GM12801 (cell line): Measurements from ENCODE around the gene KIF22.

Experiments used
- TF ChIP-seq, protein P1 (sequence below): IDR thresholded peaks from one replicate; pipeline ENCODE4 v1.5.1; 2011; ENCODE audit warnings: control low read depth; ENCODE audit not compliant: insufficient read length; ENCODE audit errors: extremely low read depth

Gene KIF22

DNA sequence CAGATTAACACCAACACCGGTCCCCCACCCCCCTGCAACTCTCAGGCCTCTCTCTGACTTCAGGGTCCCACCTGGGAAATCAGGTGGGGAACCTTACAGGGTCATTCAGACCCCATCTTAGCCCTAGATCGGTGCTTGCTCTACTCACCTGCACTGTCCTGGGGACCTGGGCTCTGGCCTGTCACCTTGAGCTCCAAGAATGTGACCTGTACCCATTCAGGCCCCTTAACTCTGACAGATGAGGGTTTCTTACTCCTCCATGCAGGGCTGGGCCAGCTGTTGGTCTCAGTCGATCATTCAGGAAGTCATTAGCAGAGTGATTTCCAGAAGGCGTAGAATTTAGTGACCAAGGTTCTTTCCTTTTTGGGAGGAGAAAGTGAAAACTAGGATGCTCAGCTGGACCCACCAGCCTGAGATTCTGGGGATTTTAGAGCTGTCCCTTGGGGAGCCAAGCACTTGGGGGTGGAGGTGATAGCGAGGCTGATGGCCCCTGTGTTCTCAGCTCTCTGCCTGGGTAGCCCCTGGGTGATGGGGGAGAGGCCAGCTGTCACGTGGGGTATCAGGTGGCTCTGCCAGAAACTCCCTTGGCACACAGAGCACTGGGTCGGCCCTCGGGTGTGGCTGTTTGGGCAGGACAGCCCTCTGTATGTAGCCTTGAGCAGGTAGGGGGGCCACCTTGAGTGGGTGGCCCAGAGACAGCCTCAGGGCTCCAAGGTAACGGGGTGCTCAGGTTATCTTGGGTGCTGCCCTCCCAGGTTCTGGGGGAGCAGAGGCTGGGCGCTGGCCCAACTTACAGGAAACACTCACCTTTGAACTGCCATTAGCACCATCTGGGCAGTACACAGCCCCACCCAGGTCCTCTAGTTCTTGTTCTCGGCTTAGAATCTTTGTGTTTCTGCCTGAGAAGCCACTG lies 30.4 kb downstream of the KIF22 start:
- TF ChIP-seq, protein P1, sequence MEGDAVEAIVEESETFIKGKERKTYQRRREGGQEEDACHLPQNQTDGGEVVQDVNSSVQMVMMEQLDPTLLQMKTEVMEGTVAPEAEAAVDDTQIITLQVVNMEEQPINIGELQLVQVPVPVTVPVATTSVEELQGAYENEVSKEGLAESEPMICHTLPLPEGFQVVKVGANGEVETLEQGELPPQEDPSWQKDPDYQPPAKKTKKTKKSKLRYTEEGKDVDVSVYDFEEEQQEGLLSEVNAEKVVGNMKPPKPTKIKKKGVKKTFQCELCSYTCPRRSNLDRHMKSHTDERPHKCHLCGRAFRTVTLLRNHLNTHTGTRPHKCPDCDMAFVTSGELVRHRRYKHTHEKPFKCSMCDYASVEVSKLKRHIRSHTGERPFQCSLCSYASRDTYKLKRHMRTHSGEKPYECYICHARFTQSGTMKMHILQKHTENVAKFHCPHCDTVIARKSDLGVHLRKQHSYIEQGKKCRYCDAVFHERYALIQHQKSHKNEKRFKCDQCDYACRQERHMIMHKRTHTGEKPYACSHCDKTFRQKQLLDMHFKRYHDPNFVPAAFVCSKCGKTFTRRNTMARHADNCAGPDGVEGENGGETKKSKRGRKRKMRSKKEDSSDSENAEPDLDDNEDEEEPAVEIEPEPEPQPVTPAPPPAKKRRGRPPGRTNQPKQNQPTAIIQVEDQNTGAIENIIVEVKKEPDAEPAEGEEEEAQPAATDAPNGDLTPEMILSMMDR = no peak

DNA sequence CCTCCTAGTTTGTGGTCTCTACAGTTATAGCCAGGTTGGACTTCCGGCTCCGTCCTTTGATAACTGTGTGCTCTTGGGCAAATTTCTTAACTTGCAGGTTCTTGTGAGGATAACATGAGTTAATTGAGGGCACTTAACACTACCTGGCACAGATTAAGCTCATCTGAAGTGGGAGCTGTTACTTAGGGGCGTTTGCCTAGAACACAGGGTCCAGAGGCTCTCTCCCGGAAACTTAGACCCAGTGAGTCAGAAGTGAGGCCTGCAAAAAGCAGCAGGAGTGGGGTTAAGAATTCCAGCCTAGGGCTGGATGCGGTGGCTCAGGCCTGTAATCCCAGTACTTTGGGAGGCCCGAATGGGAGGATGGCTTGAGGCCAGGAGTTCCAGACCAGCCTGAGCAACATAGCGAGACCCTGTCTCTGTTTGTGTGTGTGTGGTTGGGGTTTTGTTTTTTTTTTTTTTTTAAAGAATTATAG lies 31.1 kb downstream of the KIF22 start:
- TF ChIP-seq, protein P1 = no peak

DNA sequence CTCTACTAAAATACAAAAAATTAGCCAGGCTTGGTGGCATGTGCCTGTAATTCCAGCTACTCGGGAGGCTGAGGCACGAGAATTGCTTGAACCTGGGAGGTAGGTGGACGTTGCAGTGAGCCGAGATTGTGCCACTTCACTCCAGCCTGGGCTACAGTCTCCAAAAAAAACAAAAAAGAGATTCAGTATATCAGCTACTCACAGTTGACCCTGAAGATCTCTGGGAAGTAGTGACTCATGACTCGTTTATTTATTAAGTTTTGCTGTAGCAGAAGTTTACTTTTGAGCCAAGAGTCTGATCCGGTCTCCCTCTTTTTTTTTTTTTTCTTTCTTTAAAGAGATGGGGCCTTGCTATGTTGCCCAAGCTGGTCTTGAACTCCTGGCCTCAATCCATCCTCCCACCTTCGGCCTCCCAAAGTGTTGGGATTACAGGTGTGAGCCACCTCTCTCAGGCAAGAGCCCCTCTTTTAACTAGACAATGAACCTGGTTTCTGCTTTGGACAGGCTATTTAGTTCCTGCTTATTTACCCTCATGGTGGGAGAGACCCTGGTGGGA lies 34.1 kb downstream of the KIF22 start:
- TF ChIP-seq, protein P1 = no peak

DNA sequence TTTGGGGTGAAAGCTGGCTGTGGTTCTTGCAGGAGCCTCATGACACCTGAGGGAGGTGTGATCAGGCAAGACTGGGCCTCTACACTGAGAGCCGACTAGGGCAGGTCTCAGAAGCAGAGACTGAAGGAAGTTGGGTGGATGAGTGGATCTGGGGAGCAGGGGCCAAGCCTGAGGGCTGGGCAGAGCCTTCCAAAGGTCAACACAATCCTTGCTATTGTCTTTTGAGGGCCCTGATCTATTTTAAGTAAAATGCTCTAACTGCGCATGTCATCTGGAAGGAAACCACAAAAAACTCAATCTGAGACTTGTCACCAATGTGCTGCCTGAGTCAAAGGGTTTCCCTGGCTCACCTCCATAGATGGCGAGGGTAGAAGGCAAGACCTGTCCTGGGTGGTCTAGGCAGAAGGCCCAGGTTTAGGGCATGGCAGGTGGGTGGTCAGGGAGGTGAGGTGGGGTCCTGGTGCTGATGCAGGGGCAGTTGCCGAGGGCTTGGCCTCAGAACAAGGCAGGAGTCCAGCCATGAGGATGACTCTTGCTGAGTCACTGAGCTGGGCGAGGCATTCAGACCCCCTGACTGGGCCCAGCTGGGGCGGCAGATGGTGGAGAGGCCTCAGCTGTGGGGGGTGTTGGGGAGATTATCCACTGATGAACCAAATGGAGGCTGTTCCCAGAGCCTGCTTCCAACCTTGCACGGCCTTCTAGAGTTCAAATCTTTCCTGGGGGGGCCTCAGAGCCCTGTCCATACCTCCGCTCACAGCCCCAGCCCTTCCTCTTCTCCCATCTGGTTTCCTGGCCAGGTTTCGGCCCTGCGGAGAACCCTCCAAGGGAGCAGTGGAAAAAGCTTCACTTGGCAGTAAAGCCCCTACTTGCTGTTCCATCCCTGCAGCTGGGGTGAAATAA lies 34.8 kb downstream of the KIF22 start:
- TF ChIP-seq, protein P1 = no peak

DNA sequence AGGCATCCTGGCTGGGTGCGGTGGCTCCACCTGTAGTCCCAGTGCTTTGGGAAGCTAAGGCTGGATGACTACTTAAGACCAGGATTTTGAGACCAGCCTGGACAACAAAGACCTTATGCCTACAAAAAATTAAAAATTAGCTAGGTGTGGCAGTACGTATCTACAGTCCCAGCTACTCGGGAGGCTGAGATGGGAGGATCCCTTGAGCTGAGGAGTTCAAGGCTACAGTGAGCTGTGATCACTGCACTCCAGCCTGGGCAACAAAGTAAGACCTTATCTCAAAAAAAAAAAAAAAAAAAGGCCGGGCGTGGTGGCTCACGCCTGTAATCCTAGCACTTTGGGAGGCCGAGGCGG lies 35.8 kb downstream of the KIF22 start:
- TF ChIP-seq, protein P1 = no peak

DNA sequence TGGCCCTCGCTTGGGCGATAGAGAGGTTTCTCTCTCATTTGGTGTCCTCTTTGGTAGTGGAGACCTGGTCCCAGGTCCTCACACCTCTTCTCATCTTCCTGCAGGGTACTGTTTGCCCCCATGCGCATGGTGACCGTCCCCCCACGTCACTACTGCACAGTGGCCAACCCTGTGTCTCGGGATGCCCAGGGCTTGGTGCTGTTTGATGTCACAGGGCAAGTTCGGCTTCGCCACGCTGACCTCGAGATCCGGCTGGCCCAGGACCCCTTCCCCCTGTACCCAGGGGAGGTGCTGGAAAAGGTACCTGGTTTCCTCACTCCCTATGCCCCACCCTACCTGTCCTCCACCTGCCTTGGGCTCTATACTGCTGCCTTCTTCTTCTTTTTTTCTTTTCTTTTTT lies 40.2 kb downstream of the KIF22 start:
- TF ChIP-seq, protein P1 = no peak

DNA sequence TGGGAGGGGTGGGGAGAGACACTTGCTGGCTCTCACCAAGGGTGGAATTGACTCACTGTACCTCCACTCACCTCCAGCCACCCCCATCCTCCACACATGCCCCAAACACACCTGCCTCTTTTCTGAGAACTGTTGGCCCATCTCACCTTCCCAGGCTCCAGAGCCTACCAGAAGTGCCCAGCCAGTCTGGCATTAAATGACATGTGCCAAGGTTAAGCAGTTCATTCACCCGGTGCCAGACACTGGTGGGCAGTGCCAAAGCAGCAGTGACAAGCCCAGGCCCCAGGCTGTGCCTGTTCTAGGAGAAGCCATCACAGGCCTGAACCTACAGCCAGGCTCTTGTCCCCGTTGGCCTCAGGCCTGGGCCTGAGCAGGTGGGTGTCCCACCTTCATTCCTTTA lies 40.9 kb downstream of the KIF22 start:
- TF ChIP-seq, protein P1 = no peak
